HepG2 (cell line): ENCODE measurements around the gene RPL4. TPM values are rescaled to one million over a fixed set of nuclear protein-coding genes. Genes with fewer than 3 reads are reported as not detected.

Experiments
- ATAC-seq: fragments of 200-7000 bp; cut with Tn5 transposase; 3 replicates; pipeline ENCODE4 v1.9.1; 2020; ENCODE audit warnings: mild to moderate bottlenecking, moderate library complexity
- BruUV-seq: library from RNA; stranded (reverse); fragments of 400-500 nt; replicated peaks from 2 replicates; lab custom pipeline; 2021; lab: Mats Ljungman, UMichigan
- CTCF ChIA-PET: fragments of 300-600 bp; formaldehyde crosslinking; extraction: SDS; loops from one replicate; lab custom pipeline; 2021; ENCODE audit warnings: low total read pairs, inconsistent platforms, low intra/inter-chr PET ratio; lab: Yijun Ruan, JAX
- POLR2A ChIA-PET: fragments of 350-600 bp; sonication (Branson Sonifier 250); formaldehyde crosslinking; loops from one replicate; lab custom pipeline; 2020; ENCODE audit warnings: antibody characterized with exemption, inconsistent platforms; lab: Yijun Ruan, JAX
- DNase-seq: peaks from one replicate; pipeline ENCODE4 v3.0.0-alpha.2; 2015; ENCODE audit warnings: low spot score
- FAIRE-seq: peaks from 3 replicates; lab custom pipeline; 2011; peaks lifted over from hg19 to GRCh38; lab: Jason Lieb, UNC
- H2AFZ ChIP-seq: one replicate; pipeline ENCODE4 v1.6.1; 2011; ENCODE audit warnings: low read length, inconsistent platforms
- H3K27ac ChIP-seq: fragments of 300-600 bp; 3 replicates; pipeline ENCODE4 v1.8.0; 2011; ENCODE audit warnings: mixed run types, mild to moderate bottlenecking, mixed read lengths, low read length, inconsistent platforms; ENCODE audit not compliant: insufficient read depth; ENCODE audit errors: extremely low read length
- H3K27me3 ChIP-seq, 2 experiments: fragments of 200-600 bp in 1 of 2; 2 replicates in 1 of 2; 3 replicates in 1 of 2; pipeline versions ENCODE4 v1.6.0 to v1.8.0; 2011; ENCODE audit warnings: low read length in 2 of 2, mild to moderate bottlenecking in 2 of 2, moderate library complexity in 2 of 2, inconsistent platforms in 1 of 2; ENCODE audit not compliant: insufficient read depth in 2 of 2, control insufficient read depth in 1 of 2
- H3K36me3 ChIP-seq, 2 experiments: fragments of 200-600 bp in 1 of 2; replicated peaks in 1 of 2; 2 replicates in 1 of 2; 3 replicates in 1 of 2; pipeline versions ENCODE4 v1.5.1 to v1.8.0; 2011; ENCODE audit warnings: low read length in 2 of 2, inconsistent platforms in 1 of 2; ENCODE audit not compliant: insufficient read depth in 2 of 2, control insufficient read depth in 1 of 2
- H3K4me1 ChIP-seq: 2 replicates; pipeline ENCODE4 v1.5.1; 2012; ENCODE audit warnings: low read length, inconsistent platforms; ENCODE audit not compliant: insufficient read depth
- H3K4me2 ChIP-seq: 2 replicates; pipeline ENCODE4 v1.6.0; 2011; ENCODE audit warnings: low read depth, low read length, inconsistent platforms
- H3K4me3 ChIP-seq, 3 experiments: fragments of 200-600 bp in 1 of 3; sonication (generic), shearing (Covaris generic) in 1 of 3; replicated peaks in 1 of 3; 2 replicates each; pipeline ENCODE4 v1.5.1; 2011 to 2016; ENCODE audit warnings: low read length in 3 of 3, inconsistent platforms in 2 of 3, low read depth in 2 of 3, mild to moderate bottlenecking in 2 of 3, control low read depth in 1 of 3, mixed read lengths in 1 of 3; ENCODE audit not compliant: insufficient read depth in 1 of 3
- H3K79me2 ChIP-seq: one replicate; pipeline ENCODE4 v1.6.1; 2011; ENCODE audit warnings: low read length, inconsistent platforms; ENCODE audit not compliant: insufficient read depth
- H3K9ac ChIP-seq: 2 replicates; pipeline ENCODE4 v1.6.0; 2011; ENCODE audit warnings: mild to moderate bottlenecking, low read depth, low read length, inconsistent platforms; ENCODE audit not compliant: insufficient read depth
- H3K9me3 ChIP-seq: 2 replicates; pipeline ENCODE4 v1.5.1; 2012; ENCODE audit warnings: mild to moderate bottlenecking, low read length
- H4K20me1 ChIP-seq: 2 replicates; pipeline ENCODE4 v1.6.0; 2011; ENCODE audit warnings: inconsistent platforms, mild to moderate bottlenecking, low read length, moderate library complexity; ENCODE audit not compliant: insufficient read depth
- AKAP8 ChIP-seq: sonication (generic); formaldehyde crosslinking; IDR thresholded peaks from 2 replicates; pipeline ENCODE4 v1.5.1; 2020; ENCODE audit warnings: mild to moderate bottlenecking, missing genetic modification reagents
- ETS1 ChIP-seq: sonication (generic); formaldehyde crosslinking; IDR thresholded peaks from 2 replicates; pipeline ENCODE4 v1.4.0; 2020; ENCODE audit warnings: missing genetic modification reagents
- MAFG ChIP-seq: sonication (generic); formaldehyde crosslinking; IDR thresholded peaks from 2 replicates; pipeline ENCODE4 v1.5.1; 2020; ENCODE audit warnings: mild to moderate bottlenecking, missing genetic modification reagents
- RBFOX2 ChIP-seq: fragments of 200-400 bp; formaldehyde crosslinking; IDR thresholded peaks from 2 replicates; pipeline ENCODE4 v1.6.1; 2017; ENCODE audit warnings: low read depth, mild to moderate bottlenecking, low read length
- TBX3 ChIP-seq: fragments of 450-650 bp; IDR thresholded peaks from 2 replicates; pipeline ENCODE4 v1.6.1; 2017; ENCODE audit warnings: antibody characterized with exemption, mild to moderate bottlenecking, inconsistent platforms, borderline replicate concordance
- ZFP36L1 ChIP-seq: sonication (generic); formaldehyde crosslinking; IDR thresholded peaks from 2 replicates; pipeline ENCODE4 v1.8.0; 2022; ENCODE audit warnings: mild to moderate bottlenecking, missing genetic modification reagents, moderate library complexity
- ZNF256 ChIP-seq: sonication (generic); formaldehyde crosslinking; conservative IDR thresholded peaks from 2 replicates; pipeline ENCODE4 v1.4.0; 2020; ENCODE audit warnings: missing genetic modification reagents
- ZNF337 ChIP-seq: sonication (generic); formaldehyde crosslinking; IDR thresholded peaks from 2 replicates; pipeline ENCODE4 v1.5.1; 2020; ENCODE audit warnings: missing genetic modification reagents, low read depth, mild to moderate bottlenecking, borderline replicate concordance
- ZNF362 ChIP-seq: sonication (generic); formaldehyde crosslinking; IDR thresholded peaks from 2 replicates; pipeline ENCODE4 v1.4.0; 2020; ENCODE audit warnings: missing genetic modification reagents, mild to moderate bottlenecking, borderline replicate concordance
- ZNF569 ChIP-seq: sonication (generic); formaldehyde crosslinking; IDR thresholded peaks from 2 replicates; pipeline ENCODE4 v1.5.0; 2020; ENCODE audit warnings: mild to moderate bottlenecking, missing genetic modification reagents, moderate library complexity, borderline replicate concordance
- ZNF576 ChIP-seq: sonication (generic); formaldehyde crosslinking; IDR thresholded peaks from 2 replicates; pipeline ENCODE4 v1.4.0; 2020; ENCODE audit warnings: mild to moderate bottlenecking, missing genetic modification reagents
- ZNF607 ChIP-seq: sonication (generic); formaldehyde crosslinking; IDR thresholded peaks from 2 replicates; pipeline ENCODE4 v1.5.1; 2020; ENCODE audit warnings: missing genetic modification reagents, mild to moderate bottlenecking, borderline replicate concordance
- ZNF766 ChIP-seq: sonication (generic); formaldehyde crosslinking; IDR thresholded peaks from 2 replicates; pipeline ENCODE4 v1.5.0; 2020; ENCODE audit warnings: missing genetic modification reagents, borderline replicate concordance
- WGBS: methylation state at CpG from one replicate; pipeline ENCODE4 v1.1.6; 2017; ENCODE audit warnings: low lambda C conversion rate; 5-methylcytosine and 5-hydroxymethylcytosine counted together
- in situ Hi-C: cut with HindIII; loops from 2 replicates; pipeline ENCODE4 v1.10.0; 2017; ENCODE audit warnings: low pct_unique_long_range_greater_than_20kb; ENCODE audit not compliant: extremely low pct_ligation_motif_present
- intact Hi-C: fragments of 100-400 bp; cut with micrococcal nuclease; formaldehyde crosslinking; loops from one replicate; pipeline ENCODE4 v1.10.0; 2022; ENCODE audit not compliant: unreplicated experiment
- polyA plus RNA-seq, 8 experiments: library from polyadenylated mRNA; depleted of rRNA in 3 of 8; stranded (reverse) in 7 of 8; unstranded in 1 of 8; fragments of >200 nt; fragmentation: Illumina TruSeq in 4 of 8; extraction: Trizol in 4 of 8; gene quantifications; 2 replicates each; pipeline versions ENCODE4 v1.2.1 to v1.2.3, GENCODE V29; 2011 to 2016; ENCODE audit warnings: low read depth in 4 of 8, missing spikeins in 1 of 8, mixed read lengths in 1 of 8; ENCODE audit not compliant: insufficient read depth in 1 of 8
- total RNA-seq, 5 experiments: library from RNA; depleted of rRNA; stranded (reverse); fragments of >200 nt; fragmentation: Illumina TruSeq; extraction: Trizol; gene quantifications; 2 replicates each; pipeline ENCODE4 v1.2.3, GENCODE V29; 2016; ENCODE audit warnings: low read depth in 1 of 5
- TF ChIP-seq, protein P1 (sequence below): sonication (generic); formaldehyde crosslinking; IDR thresholded peaks from 2 replicates; pipeline ENCODE4 v1.4.0; 2020; ENCODE audit warnings: missing genetic modification reagents
- TF ChIP-seq, protein P2 (sequence below): sonication (generic); formaldehyde crosslinking; IDR thresholded peaks from 2 replicates; pipeline ENCODE4 v1.5.0; 2020; ENCODE audit warnings: mild to moderate bottlenecking, missing genetic modification reagents
- TF ChIP-seq, protein P3 (sequence below): sonication (generic); formaldehyde crosslinking; IDR thresholded peaks from 2 replicates; pipeline ENCODE4 v1.4.0; 2020; ENCODE audit warnings: mild to moderate bottlenecking, missing genetic modification reagents

The RPL4 gene
- total and polyA plus RNA-seq, 2 of the 13 experiments (the other 11 are each of a cell fraction or from before 2014, with no cell fraction given): 3,630 to 3,960 TPM

GRCh38 chr15:66486887-66487286 is 17.8 kb downstream of the RPL4 start:
- DNase-seq (no peak), ATAC-seq (no peak), FAIRE-seq (no peak)
- no TSS peak for BruUV-seq
- H3K4me1 ChIP-seq: no peaks in the 10 kb centered on the region
- H3K4me2 ChIP-seq: no peak overlapping the region
- CTCF ChIA-PET: no interaction called here
- in situ Hi-C loops: loop anchor here (25.0 kb wide), 1 partner anchor 100 kb away; the partner anchor contains the start of gene MAP2K1
- WGBS: 98% methylated on average over 3 of the region's 3 CpGs
- no peak overlapping the region for H3K4me3 ChIP-seq
- no peak overlapping the region for H2AFZ ChIP-seq
- no peaks in the 10 kb centered on the region for H4K20me1 ChIP-seq
- H3K9me3 ChIP-seq: no peaks in the 10 kb centered on the region
- intact Hi-C loops: no loop called here
- no peaks in the 10 kb centered on the region for H3K27me3 ChIP-seq
- H3K79me2 ChIP-seq: no peaks in the 10 kb centered on the region
- POLR2A ChIA-PET: interaction anchor here (2.0 kb wide), 1 partner anchor 10 kb away, joined by 4 read pairs; no protein-coding TSS in a partner anchor
- H3K27ac ChIP-seq: no peak overlapping the region
- H3K36me3 ChIP-seq: peaks cover 23 to 79% of the 10 kb centered on the region in 2 experiments
- no peak overlapping the region for H3K9ac ChIP-seq
- TF ChIP-seq, protein P1, sequence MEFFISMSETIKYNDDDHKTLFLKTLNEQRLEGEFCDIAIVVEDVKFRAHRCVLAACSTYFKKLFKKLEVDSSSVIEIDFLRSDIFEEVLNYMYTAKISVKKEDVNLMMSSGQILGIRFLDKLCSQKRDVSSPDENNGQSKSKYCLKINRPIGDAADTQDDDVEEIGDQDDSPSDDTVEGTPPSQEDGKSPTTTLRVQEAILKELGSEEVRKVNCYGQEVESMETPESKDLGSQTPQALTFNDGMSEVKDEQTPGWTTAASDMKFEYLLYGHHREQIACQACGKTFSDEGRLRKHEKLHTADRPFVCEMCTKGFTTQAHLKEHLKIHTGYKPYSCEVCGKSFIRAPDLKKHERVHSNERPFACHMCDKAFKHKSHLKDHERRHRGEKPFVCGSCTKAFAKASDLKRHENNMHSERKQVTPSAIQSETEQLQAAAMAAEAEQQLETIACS (CRISPR knock-in tag): no peak
- TF ChIP-seq ZNF337 (CRISPR knock-in tag) (no peak), ZFP36L1 (CRISPR knock-in tag) (no peak), ZNF766 (no peak), RBFOX2 (no peak), ZNF569 (no peak), ZNF607 (no peak), ZNF576 (no peak), AKAP8 (CRISPR knock-in tag) (no peak), ETS1 (CRISPR knock-in tag) (no peak), TBX3 (no peak), MAFG (CRISPR knock-in tag) (no peak), ZNF256 (CRISPR knock-in tag) (no peak), ZNF362 (CRISPR knock-in tag) (no peak)
- TF ChIP-seq, protein P2, sequence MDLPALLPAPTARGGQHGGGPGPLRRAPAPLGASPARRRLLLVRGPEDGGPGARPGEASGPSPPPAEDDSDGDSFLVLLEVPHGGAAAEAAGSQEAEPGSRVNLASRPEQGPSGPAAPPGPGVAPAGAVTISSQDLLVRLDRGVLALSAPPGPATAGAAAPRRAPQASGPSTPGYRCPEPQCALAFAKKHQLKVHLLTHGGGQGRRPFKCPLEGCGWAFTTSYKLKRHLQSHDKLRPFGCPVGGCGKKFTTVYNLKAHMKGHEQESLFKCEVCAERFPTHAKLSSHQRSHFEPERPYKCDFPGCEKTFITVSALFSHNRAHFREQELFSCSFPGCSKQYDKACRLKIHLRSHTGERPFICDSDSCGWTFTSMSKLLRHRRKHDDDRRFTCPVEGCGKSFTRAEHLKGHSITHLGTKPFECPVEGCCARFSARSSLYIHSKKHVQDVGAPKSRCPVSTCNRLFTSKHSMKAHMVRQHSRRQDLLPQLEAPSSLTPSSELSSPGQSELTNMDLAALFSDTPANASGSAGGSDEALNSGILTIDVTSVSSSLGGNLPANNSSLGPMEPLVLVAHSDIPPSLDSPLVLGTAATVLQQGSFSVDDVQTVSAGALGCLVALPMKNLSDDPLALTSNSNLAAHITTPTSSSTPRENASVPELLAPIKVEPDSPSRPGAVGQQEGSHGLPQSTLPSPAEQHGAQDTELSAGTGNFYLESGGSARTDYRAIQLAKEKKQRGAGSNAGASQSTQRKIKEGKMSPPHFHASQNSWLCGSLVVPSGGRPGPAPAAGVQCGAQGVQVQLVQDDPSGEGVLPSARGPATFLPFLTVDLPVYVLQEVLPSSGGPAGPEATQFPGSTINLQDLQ: no peak
- TF ChIP-seq, protein P3, sequence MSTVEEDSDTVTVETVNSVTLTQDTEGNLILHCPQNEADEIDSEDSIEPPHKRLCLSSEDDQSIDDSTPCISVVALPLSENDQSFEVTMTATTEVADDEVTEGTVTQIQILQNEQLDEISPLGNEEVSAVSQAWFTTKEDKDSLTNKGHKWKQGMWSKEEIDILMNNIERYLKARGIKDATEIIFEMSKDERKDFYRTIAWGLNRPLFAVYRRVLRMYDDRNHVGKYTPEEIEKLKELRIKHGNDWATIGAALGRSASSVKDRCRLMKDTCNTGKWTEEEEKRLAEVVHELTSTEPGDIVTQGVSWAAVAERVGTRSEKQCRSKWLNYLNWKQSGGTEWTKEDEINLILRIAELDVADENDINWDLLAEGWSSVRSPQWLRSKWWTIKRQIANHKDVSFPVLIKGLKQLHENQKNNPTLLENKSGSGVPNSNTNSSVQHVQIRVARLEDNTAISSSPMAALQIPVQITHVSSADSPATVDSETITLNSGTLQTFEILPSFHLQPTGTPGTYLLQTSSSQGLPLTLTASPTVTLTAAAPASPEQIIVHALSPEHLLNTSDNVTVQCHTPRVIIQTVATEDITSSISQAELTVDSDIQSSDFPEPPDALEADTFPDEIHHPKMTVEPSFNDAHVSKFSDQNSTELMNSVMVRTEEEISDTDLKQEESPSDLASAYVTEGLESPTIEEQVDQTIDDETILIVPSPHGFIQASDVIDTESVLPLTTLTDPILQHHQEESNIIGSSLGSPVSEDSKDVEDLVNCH: no peak
